ENCODE results near the gene MCCC1. TPM values are rescaled to one million over a fixed set of nuclear protein-coding genes. Genes with fewer than 3 reads are reported as not detected.

Gene MCCC1
- total and polyA plus RNA-seq, 2 of the 13 experiments (the other 11 are each of a cell fraction or from before 2014, with no cell fraction given) = 11.7 to 30.1 TPM

DNA sequence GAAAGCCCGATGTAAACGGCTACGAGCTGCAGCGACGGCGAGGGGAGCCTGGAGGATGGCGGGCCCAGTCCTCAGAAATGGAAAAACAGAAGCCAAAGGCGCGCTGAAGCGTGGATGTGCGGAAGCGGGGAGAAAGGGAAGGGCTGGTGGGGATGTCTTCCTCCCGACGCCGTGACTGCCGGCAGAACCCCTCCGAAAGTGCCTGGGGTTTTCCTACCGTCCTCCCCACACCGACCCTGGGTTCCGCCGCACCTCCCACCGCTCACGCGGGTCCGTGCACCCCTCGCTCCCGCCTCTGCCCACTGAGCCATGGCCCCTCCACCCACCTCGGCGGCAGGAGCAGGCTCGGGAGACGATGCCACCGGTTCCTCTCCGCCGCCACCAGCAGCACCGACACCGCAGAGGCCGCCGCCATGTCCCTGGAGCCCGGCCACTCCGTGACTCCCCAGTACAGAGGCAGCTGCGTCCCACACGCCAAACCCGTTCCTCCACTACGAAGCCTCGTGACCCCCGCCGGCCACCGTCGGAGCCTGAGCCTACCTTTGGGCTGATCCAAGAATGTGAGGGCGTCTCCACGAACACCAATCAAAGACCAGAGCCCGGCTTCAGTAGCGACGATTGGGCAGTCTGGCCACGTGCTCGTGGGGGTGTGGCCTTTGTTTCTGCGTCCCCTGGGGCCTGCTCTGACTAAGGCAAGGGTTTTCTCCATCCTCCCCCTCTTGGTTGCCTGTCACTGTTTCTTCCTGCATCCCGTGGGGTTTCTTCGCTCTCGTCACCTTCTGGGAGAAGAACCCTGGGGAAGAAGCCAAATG, at the start of gene MCCC1 (continued):
- TF ChIP-seq YY1 (IDR thresholded peaks at IDR 0.05; ENCODE audit: insufficient read depth, insufficient replicate concordance, low read depth, low read length) (peak; percentile 75), HOMEZ (CRISPR knock-in tag; IDR thresholded peaks at IDR 0.05; ENCODE audit: low read depth) (peak; percentile 99), NBN (conservative IDR thresholded peaks at IDR 0.05) (no peak), GATAD1 (CRISPR knock-in tag; IDR thresholded peaks at IDR 0.05) (peak; percentile 93), FOXA3 (CRISPR knock-in tag; IDR thresholded peaks at IDR 0.05) (no peak; the same call in 1 of the 2 replicates), HNRNPL (IDR thresholded peaks at IDR 0.05; ENCODE audit: low read depth, low read length) (no peak), SNAI1 (CRISPR knock-in tag; IDR thresholded peaks at IDR 0.05; ENCODE audit: borderline replicate concordance) (no peak), ZNF570 (CRISPR knock-in tag; IDR thresholded peaks at IDR 0.05; ENCODE audit: borderline replicate concordance) (no peak), ZNF576 (CRISPR knock-in tag; IDR thresholded peaks at IDR 0.05) (no peak), ZNF260 (CRISPR knock-in tag; IDR thresholded peaks at IDR 0.05; ENCODE audit: borderline replicate concordance, low read depth) (no peak), TAF15 (IDR thresholded peaks at IDR 0.05; ENCODE audit: low read depth, low read length, poor library complexity, severe bottlenecking) (no peak), ARNT2 (CRISPR knock-in tag; IDR thresholded peaks at IDR 0.05; ENCODE audit: low read depth) (0 out of 2 replicates have a peak, but pooled peaks have one; percentile 60), SP5 (CRISPR knock-in tag; IDR thresholded peaks at IDR 0.05; ENCODE audit: borderline replicate concordance, low read depth) (peak; percentile 34; the same call in 1 of the 2 replicates)
- TF ChIP-seq, protein P1, sequence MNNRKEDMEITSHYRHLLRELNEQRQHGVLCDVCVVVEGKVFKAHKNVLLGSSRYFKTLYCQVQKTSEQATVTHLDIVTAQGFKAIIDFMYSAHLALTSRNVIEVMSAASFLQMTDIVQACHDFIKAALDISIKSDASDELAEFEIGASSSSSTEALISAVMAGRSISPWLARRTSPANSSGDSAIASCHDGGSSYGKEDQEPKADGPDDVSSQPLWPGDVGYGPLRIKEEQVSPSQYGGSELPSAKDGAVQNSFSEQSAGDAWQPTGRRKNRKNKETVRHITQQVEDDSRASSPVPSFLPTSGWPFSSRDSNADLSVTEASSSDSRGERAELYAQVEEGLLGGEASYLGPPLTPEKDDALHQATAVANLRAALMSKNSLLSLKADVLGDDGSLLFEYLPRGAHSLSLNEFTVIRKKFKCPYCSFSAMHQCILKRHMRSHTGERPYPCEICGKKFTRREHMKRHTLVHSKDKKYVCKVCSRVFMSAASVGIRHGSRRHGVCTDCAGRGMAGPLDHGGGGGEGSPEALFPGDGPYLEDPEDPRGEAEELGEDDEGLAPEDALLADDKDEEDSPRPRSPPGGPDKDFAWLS (CRISPR knock-in tag; IDR thresholded peaks at IDR 0.05; ENCODE audit: borderline replicate concordance) = no peak
- TF ChIP-seq, protein P2, sequence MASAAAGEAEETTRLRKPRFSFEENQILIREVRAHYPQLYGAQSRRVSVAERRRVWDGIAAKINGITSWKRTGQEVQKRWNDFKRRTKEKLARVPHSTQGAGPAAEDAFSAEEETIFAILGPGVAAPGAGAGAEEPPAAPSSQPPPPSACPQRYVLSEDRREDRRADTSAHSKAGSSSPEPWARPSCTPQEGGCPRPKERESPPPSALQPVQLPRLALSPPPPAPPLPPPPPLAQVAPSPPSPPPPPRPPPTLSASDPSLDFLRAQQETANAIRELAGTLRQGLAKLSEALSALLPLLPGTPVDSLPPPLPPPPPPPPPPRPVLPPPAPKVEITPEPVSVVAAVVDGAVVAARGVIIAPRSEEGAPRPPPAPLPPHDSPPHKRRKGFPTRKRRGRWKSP (CRISPR knock-in tag; IDR thresholded peaks at IDR 0.05) = peak; percentile 88
- TF ChIP-seq, protein P3, sequence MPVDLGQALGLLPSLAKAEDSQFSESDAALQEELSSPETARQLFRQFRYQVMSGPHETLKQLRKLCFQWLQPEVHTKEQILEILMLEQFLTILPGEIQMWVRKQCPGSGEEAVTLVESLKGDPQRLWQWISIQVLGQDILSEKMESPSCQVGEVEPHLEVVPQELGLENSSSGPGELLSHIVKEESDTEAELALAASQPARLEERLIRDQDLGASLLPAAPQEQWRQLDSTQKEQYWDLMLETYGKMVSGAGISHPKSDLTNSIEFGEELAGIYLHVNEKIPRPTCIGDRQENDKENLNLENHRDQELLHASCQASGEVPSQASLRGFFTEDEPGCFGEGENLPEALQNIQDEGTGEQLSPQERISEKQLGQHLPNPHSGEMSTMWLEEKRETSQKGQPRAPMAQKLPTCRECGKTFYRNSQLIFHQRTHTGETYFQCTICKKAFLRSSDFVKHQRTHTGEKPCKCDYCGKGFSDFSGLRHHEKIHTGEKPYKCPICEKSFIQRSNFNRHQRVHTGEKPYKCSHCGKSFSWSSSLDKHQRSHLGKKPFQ (CRISPR knock-in tag; IDR thresholded peaks at IDR 0.05; ENCODE audit: insufficient replicate concordance) = peak; percentile 53
- TF ChIP-seq, protein P4, sequence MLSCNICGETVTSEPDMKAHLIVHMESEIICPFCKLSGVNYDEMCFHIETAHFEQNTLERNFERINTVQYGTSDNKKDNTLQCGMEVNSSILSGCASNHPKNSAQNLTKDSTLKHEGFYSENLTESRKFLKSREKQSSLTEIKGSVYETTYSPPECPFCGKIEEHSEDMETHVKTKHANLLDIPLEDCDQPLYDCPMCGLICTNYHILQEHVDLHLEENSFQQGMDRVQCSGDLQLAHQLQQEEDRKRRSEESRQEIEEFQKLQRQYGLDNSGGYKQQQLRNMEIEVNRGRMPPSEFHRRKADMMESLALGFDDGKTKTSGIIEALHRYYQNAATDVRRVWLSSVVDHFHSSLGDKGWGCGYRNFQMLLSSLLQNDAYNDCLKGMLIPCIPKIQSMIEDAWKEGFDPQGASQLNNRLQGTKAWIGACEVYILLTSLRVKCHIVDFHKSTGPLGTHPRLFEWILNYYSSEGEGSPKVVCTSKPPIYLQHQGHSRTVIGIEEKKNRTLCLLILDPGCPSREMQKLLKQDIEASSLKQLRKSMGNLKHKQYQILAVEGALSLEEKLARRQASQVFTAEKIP (CRISPR knock-in tag; IDR thresholded peaks at IDR 0.05; ENCODE audit: borderline replicate concordance) = no peak

Measured in HepG2 (cell line).